ENCODE results near the gene TRIM3.

- TF ChIP-seq CTCF (IDR thresholded peaks at IDR 0.05) = no peak
- no peak for TF ChIP-seq POLR2A (IDR thresholded peaks at IDR 0.05)
These were observed 14.6 kb upstream of the TRIM3 start for GRCh38 chr11:6488342-6488741.

Measured in prostate gland (tissue), 2 donors.